Hepatocyte (in vitro differentiated cells): Measurements from ENCODE around the gene MLH3. TPM values are rescaled to one million over a fixed set of nuclear protein-coding genes. Genes with fewer than 3 reads are reported as not detected.
A peak's percentile ranks its signal among the peaks of the same experiment; 100 is the strongest.

ENCODE experiments used
- DNase-seq: peaks from one replicate; pipeline ENCODE4 v3.0.0-alpha.2; 2016; ENCODE audit warnings: low spot score
- H2AFZ ChIP-seq: fragments of 200-600 bp; sonication (generic); 2 replicates; pipeline ENCODE4 v1.6.0; 2016; ENCODE audit warnings: antibody characterized with exemption, mild to moderate bottlenecking
- H3K27ac ChIP-seq: fragments of 200-600 bp; sonication (generic); 2 replicates; pipeline ENCODE4 v1.5.1; 2016; ENCODE audit warnings: mild to moderate bottlenecking
- H3K27me3 ChIP-seq: fragments of 200-600 bp; sonication (generic); 2 replicates; pipeline ENCODE4 v1.6.1; 2016
- H3K36me3 ChIP-seq: fragments of 200-600 bp; sonication (generic); replicated peaks from 2 replicates; pipeline ENCODE4 v1.5.1; 2016; ENCODE audit warnings: low read depth; ENCODE audit not compliant: insufficient read depth
- H3K4me1 ChIP-seq: fragments of 200-600 bp; sonication (generic); 2 replicates; pipeline ENCODE4 v1.5.1; 2016; ENCODE audit warnings: mild to moderate bottlenecking, moderate library complexity; ENCODE audit not compliant: insufficient read depth
- H3K4me2 ChIP-seq: fragments of 200-600 bp; sonication (generic); 2 replicates; pipeline ENCODE4 v1.6.0; 2016
- H3K4me3 ChIP-seq: fragments of 200-600 bp; sonication (generic); 2 replicates; pipeline ENCODE4 v1.5.1; 2016; ENCODE audit warnings: mild to moderate bottlenecking
- H3K79me2 ChIP-seq: fragments of 200-600 bp; sonication (generic); 2 replicates; pipeline ENCODE4 v1.6.0; 2017; ENCODE audit warnings: mild to moderate bottlenecking
- H3K9me2 ChIP-seq: fragments of 200-600 bp; sonication (generic); replicated peaks from 2 replicates; pipeline ENCODE4 v1.6.0; 2017; ENCODE audit warnings: mild to moderate bottlenecking; ENCODE audit not compliant: insufficient read depth
- H3K9me3 ChIP-seq: fragments of 200-600 bp; sonication (generic); 2 replicates; pipeline ENCODE4 v1.5.1; 2016; ENCODE audit warnings: low read depth, mild to moderate bottlenecking
- H4K20me1 ChIP-seq: fragments of 200-600 bp; sonication (generic); 2 replicates; pipeline ENCODE4 v1.6.0; 2016; ENCODE audit warnings: mild to moderate bottlenecking; ENCODE audit not compliant: insufficient read depth, poor library complexity, severe bottlenecking
- CTCF ChIP-seq: fragments of 200-600 bp; sonication (generic); IDR thresholded peaks from 2 replicates; pipeline ENCODE4 v1.5.1; 2016; ENCODE audit warnings: antibody characterized with exemption, mild to moderate bottlenecking; ENCODE audit not compliant: poor library complexity
- EZH2 ChIP-seq: fragments of 200-600 bp; sonication (generic); IDR thresholded peaks from 2 replicates; pipeline ENCODE4 v1.6.1; 2016; ENCODE audit warnings: antibody characterized with exemption, mild to moderate bottlenecking, borderline replicate concordance
- EZH2phosphoT487 ChIP-seq: fragments of 200-600 bp; sonication (generic); IDR thresholded peaks from one replicate; pipeline ENCODE4 v1.6.1; 2018; ENCODE audit warnings: antibody characterized with exemption, mild to moderate bottlenecking, low read depth, moderate library complexity; ENCODE audit not compliant: unreplicated experiment, severe bottlenecking
- WGBS: methylation state at CpG from one replicate; pipeline ENCODE4 v1.1.6; 2016; ENCODE audit warnings: low lambda C conversion rate; ENCODE audit errors: missing lambda C conversion rate; 5-methylcytosine and 5-hydroxymethylcytosine counted together
- polyA plus RNA-seq: library from polyadenylated mRNA; unstranded; fragments of >200 nt; fragmentation: Nextera tagmentation; extraction: Ambion mirVana; gene quantifications from 2 replicates; pipeline ENCODE4 v1.2.1, GENCODE V29; 2016
- total RNA-seq: library from RNA; depleted of rRNA; stranded (reverse); fragments of >200 nt; gene quantifications from 2 replicates; pipeline ENCODE4 v1.2.3, GENCODE V29; 2014

MLH3 gene
- total and polyA plus RNA-seq, 2 experiments from 2014 or later, result 8.5 to 15.6 TPM

DNA sequence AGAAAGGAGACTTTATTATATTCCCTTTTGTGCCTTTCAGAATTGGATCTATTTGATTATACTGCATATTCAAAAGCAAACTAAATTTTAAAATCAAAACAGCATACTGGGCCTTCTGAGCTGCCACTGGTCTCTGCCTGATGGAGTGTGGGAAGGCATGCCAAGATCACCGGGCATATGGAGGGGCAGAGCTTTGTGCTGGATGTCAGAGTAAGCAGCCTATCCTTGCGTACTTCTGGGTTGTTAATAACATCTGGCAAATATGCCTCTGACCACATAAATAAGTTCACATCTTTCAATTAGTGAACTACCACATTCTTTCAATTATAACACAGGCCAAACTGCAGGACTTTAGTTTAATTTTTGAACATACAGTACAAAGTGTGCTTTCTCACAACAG, 18.3 kb downstream of the MLH3 start:
- WGBS, result 100% methylated on average over 2 of the region's 2 CpGs
- TF ChIP-seq EZH2phosphoT487 (no peak), CTCF (no peak), EZH2 (no peak)
- no peaks in the 10 kb centered on the region for H3K79me2 ChIP-seq
- no peak overlapping the region for H2AFZ ChIP-seq
- H3K9me3 ChIP-seq, result no peaks in the 10 kb centered on the region
- H4K20me1 ChIP-seq, result no peaks in the 10 kb centered on the region
- DNase-seq, result no peak
- no peaks in the 10 kb centered on the region for H3K36me3 ChIP-seq
- H3K4me2 ChIP-seq, result no peak overlapping the region
- H3K4me1 ChIP-seq, result no peaks in the 10 kb centered on the region
- no peaks in the 10 kb centered on the region for H3K27me3 ChIP-seq
- no peak overlapping the region for H3K27ac ChIP-seq
- H3K9me2 ChIP-seq, result no peaks in the 10 kb centered on the region
- H3K4me3 ChIP-seq, result no peak overlapping the region

DNA sequence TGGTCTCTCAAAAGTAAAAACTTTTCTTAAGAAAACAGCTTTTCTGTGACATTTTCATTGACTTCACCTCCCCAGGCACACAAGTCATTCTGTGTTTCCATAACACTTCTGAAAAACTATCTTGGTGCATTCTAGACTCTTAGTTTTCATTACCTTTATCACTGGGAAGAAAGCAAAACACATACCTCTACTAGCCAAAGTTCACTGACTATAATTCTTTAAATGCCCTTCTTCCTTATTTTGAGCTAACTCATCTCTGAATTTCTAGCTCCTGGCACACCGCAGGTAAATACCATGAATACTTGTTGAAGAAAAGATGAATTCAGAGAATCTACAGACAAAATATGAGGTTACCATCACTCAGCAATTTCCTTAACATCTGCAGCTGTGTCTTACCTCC, 21.1 kb downstream of the MLH3 start:
- Histone ChIP-seq H3K4me3 (no peak overlapping the region), H2AFZ (no peak overlapping the region), H3K79me2 (no peaks in the 10 kb centered on the region), H3K4me1 (no peaks in the 10 kb centered on the region), H3K27me3 (no peaks in the 10 kb centered on the region), H3K36me3 (no peaks in the 10 kb centered on the region), H3K9me2 (no peaks in the 10 kb centered on the region), H3K4me2 (no peak overlapping the region), H3K9me3 (no peaks in the 10 kb centered on the region), H4K20me1 (no peaks in the 10 kb centered on the region), H3K27ac (no peak overlapping the region)
- TF ChIP-seq EZH2 (no peak), CTCF (no peak), EZH2phosphoT487 (no peak)
- DNase-seq, result no peak
- WGBS, result 0% methylated on average over 1 of the region's 1 CpG

DNA sequence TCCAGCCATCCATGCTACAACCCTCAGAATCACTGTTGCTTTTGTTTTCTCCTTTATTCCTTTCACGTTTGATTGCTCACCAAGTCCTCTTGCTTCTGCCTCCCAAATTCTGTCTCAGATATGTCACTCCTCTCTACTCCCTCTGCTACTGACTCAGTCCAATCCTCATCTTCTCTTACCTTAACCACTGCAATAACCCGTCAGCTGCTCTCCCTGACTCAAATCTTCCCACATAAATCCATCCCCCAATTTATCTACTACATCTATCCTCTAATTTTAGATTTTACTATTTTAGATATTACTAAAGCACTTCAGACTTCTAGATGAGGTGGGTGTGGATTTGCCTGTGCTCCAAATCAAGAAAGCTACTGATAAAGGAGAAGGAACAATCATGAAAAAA, 25.4 kb downstream of the MLH3 start:
- Histone ChIP-seq H3K27ac (peak overlapping the region; percentile 65), H3K9me2 (no peaks in the 10 kb centered on the region), H3K9me3 (no peaks in the 10 kb centered on the region), H3K4me1 (no peaks in the 10 kb centered on the region), H4K20me1 (no peaks in the 10 kb centered on the region), H3K4me3 (no peak overlapping the region), H3K4me2 (no peak overlapping the region), H3K79me2 (no peaks in the 10 kb centered on the region), H2AFZ (no peak overlapping the region), H3K27me3 (no peaks in the 10 kb centered on the region), H3K36me3 (no peaks in the 10 kb centered on the region)
- 98% methylated on average over 2 of the region's 2 CpGs for WGBS
- no peak for DNase-seq
- no peak for TF ChIP-seq EZH2phosphoT487
- TF ChIP-seq EZH2, result no peak
- TF ChIP-seq CTCF, result no peak

GRCh38 chr14:75025082-75025481, 26.2 kb downstream of the MLH3 start:
- Histone ChIP-seq H3K4me2 (no peak overlapping the region), H3K9me2 (no peaks in the 10 kb centered on the region), H4K20me1 (no peaks in the 10 kb centered on the region), H3K4me3 (no peak overlapping the region), H3K27me3 (no peaks in the 10 kb centered on the region), H3K4me1 (no peaks in the 10 kb centered on the region), H3K27ac (peak overlapping the region; percentile 65), H2AFZ (no peak overlapping the region), H3K9me3 (no peaks in the 10 kb centered on the region), H3K36me3 (no peaks in the 10 kb centered on the region), H3K79me2 (no peaks in the 10 kb centered on the region)
- WGBS, result 79% methylated on average over 4 of the region's 4 CpGs
- DNase-seq, result peak; percentile 20
- no peak for TF ChIP-seq EZH2
- TF ChIP-seq EZH2phosphoT487, result no peak
- TF ChIP-seq CTCF, result no peak
